Stimulated activated effector memory CD8-positive, alpha-beta T cell treated with anti-CD3 and anti-CD28 coated beads, Interleukin-12 subunit alpha, Interleukin-12 subunit beta, amount 100 ng/mL, for 72 hours (primary cell): ENCODE results near the gene TAF11L13.
"Not testable (repeated sequence)": the region's sequence is repeated elsewhere in the genome, so short reads cannot be mapped to it uniquely, and the experiment has no call there.

Experiments used
- ATAC-seq: fragments of 150-1000 bp; cut with Tn5 transposase; 2 replicates; pipeline ENCODE4 v1.10.0; 2021
- DNase-seq, 2 donors: peaks; one replicate each; pipeline ENCODE4 v3.0.0; 2021 to 2022; ENCODE audit warnings: low spot score in 2 of 2
- H3K27ac Mint-ChIP-seq: one replicate; pipeline ENCODE4 v1.8.0; 2022; ENCODE audit warnings: mild to moderate bottlenecking, mixed read lengths
- H3K36me3 Mint-ChIP-seq: one replicate; pipeline ENCODE4 v1.8.0; 2022; ENCODE audit warnings: mild to moderate bottlenecking, mixed read lengths
- H3K4me1 Mint-ChIP-seq: one replicate; pipeline ENCODE4 v1.8.0; 2022; ENCODE audit warnings: mixed read lengths
- H3K4me3 Mint-ChIP-seq: one replicate; pipeline ENCODE4 v1.8.0; 2022; ENCODE audit warnings: mild to moderate bottlenecking, mixed read lengths
- H3K9me3 Mint-ChIP-seq: one replicate; pipeline ENCODE4 v1.8.0; 2022; ENCODE audit warnings: mixed read lengths

Gene TAF11L13

GRCh38 chr5:17655201-17655759 is 23.4 kb downstream of the TAF11L13 start:
- not testable (repeated sequence) for H3K4me3 Mint-ChIP-seq, DNase-seq, H3K36me3 Mint-ChIP-seq, H3K4me1 Mint-ChIP-seq, H3K27ac Mint-ChIP-seq
- H3K9me3 Mint-ChIP-seq: peaks cover 12% of the 10 kb centered on the region
- peak; percentile 13 for ATAC-seq

DNA sequence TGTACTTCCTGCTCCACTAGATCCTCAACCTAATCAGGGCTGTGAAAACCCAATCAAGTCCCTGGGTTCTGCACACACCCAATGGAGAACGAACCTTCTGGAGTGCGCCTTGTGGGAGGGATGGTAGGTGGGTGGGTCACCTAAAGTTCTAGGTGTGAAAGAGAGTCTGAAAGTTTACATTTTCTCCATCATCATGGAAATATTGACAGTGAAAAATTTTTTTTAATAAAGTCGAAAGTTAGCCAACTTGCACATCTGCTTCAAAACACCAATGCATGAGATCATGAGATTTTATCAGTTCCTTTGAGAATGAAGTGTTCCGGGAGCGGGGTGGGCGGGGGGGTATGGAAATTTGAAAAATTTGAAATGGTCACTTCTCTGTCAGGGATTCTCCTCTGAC is 24.0 kb downstream of the TAF11L13 start:
- ATAC-seq (no peak), DNase-seq (no peak)
- no peak overlapping the region for H3K27ac Mint-ChIP-seq
- H3K4me1 Mint-ChIP-seq: no peaks in the 10 kb centered on the region
- no peaks in the 10 kb centered on the region for H3K36me3 Mint-ChIP-seq
- no peak overlapping the region for H3K4me3 Mint-ChIP-seq
- peaks cover 16% of the 10 kb centered on the region for H3K9me3 Mint-ChIP-seq

DNA sequence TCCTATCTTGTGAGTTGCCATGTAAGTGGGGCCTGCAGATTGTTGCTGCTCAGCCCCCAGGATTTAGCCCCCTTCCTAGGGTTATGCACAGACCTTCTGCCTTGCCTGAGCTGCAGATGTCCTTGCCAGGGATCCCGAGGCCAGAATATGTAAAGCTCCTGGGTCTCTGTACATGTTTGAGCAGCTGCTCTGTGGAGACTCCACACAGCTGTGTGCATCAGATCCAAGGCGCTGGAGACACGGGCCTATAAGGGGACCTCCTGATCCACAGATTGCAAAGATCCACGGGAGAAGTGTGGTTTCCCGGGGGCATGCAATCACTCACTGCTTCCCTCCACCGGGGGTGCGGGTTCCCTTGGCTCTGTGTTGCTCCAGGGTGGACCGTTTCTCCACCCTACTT is 31.3 kb downstream of the TAF11L13 start:
- Mint-ChIP-seq H3K4me3 (no peak overlapping the region), H3K36me3 (no peaks in the 10 kb centered on the region)
- ATAC-seq: no peak

GRCh38 chr5:17665836-17666235 is 33.9 kb downstream of the TAF11L13 start:
- Mint-ChIP-seq H3K9me3 (peaks cover 7% of the 10 kb centered on the region), H3K4me3 (no peak overlapping the region), H3K4me1 (no peaks in the 10 kb centered on the region), H3K36me3 (no peaks in the 10 kb centered on the region), H3K27ac (no peak overlapping the region)
- ATAC-seq: no peak
- no peak for DNase-seq

More for the DNA sequence above, 31.3 kb downstream of the TAF11L13 start:
- peaks cover 19% of the 10 kb centered on the region for H3K9me3 Mint-ChIP-seq
- H3K4me1 Mint-ChIP-seq: no peaks in the 10 kb centered on the region
- no peak overlapping the region for H3K27ac Mint-ChIP-seq
- no peak for DNase-seq

DNA sequence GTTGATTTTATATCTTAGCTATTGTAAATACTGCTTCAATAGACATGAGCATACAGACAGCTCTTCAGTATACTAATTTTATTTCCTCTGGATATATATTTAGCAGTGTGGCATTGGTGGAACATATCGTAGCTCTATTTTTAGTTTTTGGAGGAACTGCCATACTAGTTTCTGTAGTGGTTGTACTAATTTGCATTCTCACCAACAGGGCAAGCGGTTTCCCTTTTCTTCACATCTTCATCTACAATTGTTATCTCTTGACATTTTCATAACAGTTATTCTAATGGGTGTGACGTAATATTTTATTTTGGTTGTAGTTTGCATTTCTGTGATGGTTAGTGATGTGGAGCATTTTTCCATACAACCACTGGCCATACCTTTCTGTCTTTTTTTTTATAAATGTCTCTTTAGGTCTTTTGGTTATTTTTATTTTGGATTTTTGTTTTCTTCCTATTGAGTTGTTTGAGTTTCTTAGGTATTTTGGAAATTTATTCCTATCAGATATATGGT is 34.9 kb downstream of the TAF11L13 start:
- peaks cover 6% of the 10 kb centered on the region for H3K9me3 Mint-ChIP-seq
- no peak overlapping the region for H3K27ac Mint-ChIP-seq
- DNase-seq: no peak
- no peaks in the 10 kb centered on the region for H3K36me3 Mint-ChIP-seq
- no peaks in the 10 kb centered on the region for H3K4me1 Mint-ChIP-seq
- H3K4me3 Mint-ChIP-seq: no peak overlapping the region
- ATAC-seq: no peak

DNA sequence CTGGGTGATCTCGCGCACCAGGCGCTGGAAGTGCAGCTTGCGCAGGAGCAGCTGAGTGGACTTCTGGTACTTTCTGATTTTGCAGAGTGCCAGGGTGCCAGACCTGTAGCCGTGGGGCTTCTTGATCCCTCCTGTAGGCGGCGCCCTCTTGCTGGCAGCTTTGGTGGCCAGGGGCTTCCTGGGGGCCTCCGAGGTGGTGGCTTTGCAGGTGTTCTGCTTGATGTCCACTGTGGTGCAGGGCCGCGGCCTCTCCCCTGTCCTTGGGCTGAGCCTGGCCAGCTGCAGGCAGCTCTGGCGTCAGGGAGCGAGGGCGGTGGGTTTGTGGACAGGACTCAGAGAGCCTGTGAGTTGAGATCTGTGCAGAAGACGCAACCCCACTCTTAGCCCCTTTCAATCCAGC is 38.5 kb downstream of the TAF11L13 start:
- Mint-ChIP-seq H3K36me3 (no peaks in the 10 kb centered on the region), H3K4me3 (no peak overlapping the region), H3K4me1 (no peaks in the 10 kb centered on the region), H3K27ac (no peak overlapping the region), H3K9me3 (peaks cover 14% of the 10 kb centered on the region)
- ATAC-seq: no peak
- no peak for DNase-seq

- H3K4me3 Mint-ChIP-seq: no peak overlapping the region
- no peaks in the 10 kb centered on the region for H3K4me1 Mint-ChIP-seq
- peaks cover 8% of the 10 kb centered on the region for H3K9me3 Mint-ChIP-seq
- no peak overlapping the region for H3K27ac Mint-ChIP-seq
- H3K36me3 Mint-ChIP-seq: no peaks in the 10 kb centered on the region
- ATAC-seq: no peak
- DNase-seq: no peak
These were observed 47.0 kb downstream of the TAF11L13 start for GRCh38 chr5:17678751-17679324.

GRCh38 chr5:17679597-17680203 is 47.8 kb downstream of the TAF11L13 start:
- DNase-seq (no peak), ATAC-seq (no peak)
- H3K4me3 Mint-ChIP-seq: no peak overlapping the region
- no peaks in the 10 kb centered on the region for H3K4me1 Mint-ChIP-seq
- no peak overlapping the region for H3K27ac Mint-ChIP-seq
- peaks cover 8% of the 10 kb centered on the region for H3K9me3 Mint-ChIP-seq
- H3K36me3 Mint-ChIP-seq: no peaks in the 10 kb centered on the region

- H3K4me3 Mint-ChIP-seq: no peak overlapping the region
- no peak for DNase-seq
- ATAC-seq: no peak
- no peak overlapping the region for H3K27ac Mint-ChIP-seq
- peaks cover 8% of the 10 kb centered on the region for H3K9me3 Mint-ChIP-seq
- H3K36me3 Mint-ChIP-seq: no peaks in the 10 kb centered on the region
- no peaks in the 10 kb centered on the region for H3K4me1 Mint-ChIP-seq
These were observed 48.8 kb downstream of the TAF11L13 start for GRCh38 chr5:17680737-17681136.
